PFSK-1 (cell line): ENCODE measurements around the gene TATDN2.

Source experiments
- POLR2AphosphoS5 ChIP-seq: IDR thresholded peaks from 2 replicates; pipeline ENCODE4 v1.6.1; 2012; ENCODE audit warnings: low read depth, mild to moderate bottlenecking, control low read depth, low read length, moderate library complexity
- REST ChIP-seq, 2 experiments: IDR thresholded peaks; 2 replicates each; pipeline versions ENCODE4 v1.6.1 to v1.8.0; 2011 to 2012; ENCODE audit warnings: low read depth in 2 of 2, low read length in 2 of 2, control low read depth in 1 of 2, inconsistent platforms in 1 of 2, mild to moderate bottlenecking in 1 of 2, moderate library complexity in 1 of 2; ENCODE audit not compliant: insufficient read depth in 1 of 2

- TF ChIP-seq REST (IDR thresholded peaks at IDR 0.05; ENCODE audit: insufficient read depth in 1 of 2, low read depth in 2 of 2, low read length in 2 of 2) = no peak
- no peak for TF ChIP-seq POLR2AphosphoS5
Measured at GRCh38 chr3:10306156-10306555, 57.9 kb downstream of the TATDN2 start.
